BE2C (cell line): ENCODE data around the gene RASSF4.

Experiments
- DNase-seq: peaks from one replicate; pipeline ENCODE4 v3.0.0-alpha.2; 2020
- H3K27me3 ChIP-seq: fragments of 250-450 bp; sonication (Bioruptor Pico); 2 replicates; pipeline ENCODE4 v1.5.1; 2020; ENCODE audit warnings: mild to moderate bottlenecking
- H3K36me3 ChIP-seq: fragments of 250-450 bp; sonication (Bioruptor Pico); 2 replicates; pipeline ENCODE4 v1.5.1; 2020; ENCODE audit warnings: mild to moderate bottlenecking
- H3K4me1 ChIP-seq: fragments of 250-450 bp; sonication (Bioruptor Pico); 2 replicates; pipeline ENCODE4 v1.5.1; 2020
- H3K4me3 ChIP-seq: 2 replicates; pipeline ENCODE4 v1.5.1; 2011; ENCODE audit warnings: low read depth, low read length
- H3K9me3 ChIP-seq: fragments of 250-450 bp; sonication (Bioruptor Pico); 2 replicates; pipeline ENCODE4 v1.5.1; 2020
- TF ChIP-seq, protein P1 (sequence below): IDR thresholded peaks from 2 replicates; pipeline ENCODE4 v1.5.1; 2012; ENCODE audit warnings: mild to moderate bottlenecking, low read depth, low read length

RASSF4 gene

DNA sequence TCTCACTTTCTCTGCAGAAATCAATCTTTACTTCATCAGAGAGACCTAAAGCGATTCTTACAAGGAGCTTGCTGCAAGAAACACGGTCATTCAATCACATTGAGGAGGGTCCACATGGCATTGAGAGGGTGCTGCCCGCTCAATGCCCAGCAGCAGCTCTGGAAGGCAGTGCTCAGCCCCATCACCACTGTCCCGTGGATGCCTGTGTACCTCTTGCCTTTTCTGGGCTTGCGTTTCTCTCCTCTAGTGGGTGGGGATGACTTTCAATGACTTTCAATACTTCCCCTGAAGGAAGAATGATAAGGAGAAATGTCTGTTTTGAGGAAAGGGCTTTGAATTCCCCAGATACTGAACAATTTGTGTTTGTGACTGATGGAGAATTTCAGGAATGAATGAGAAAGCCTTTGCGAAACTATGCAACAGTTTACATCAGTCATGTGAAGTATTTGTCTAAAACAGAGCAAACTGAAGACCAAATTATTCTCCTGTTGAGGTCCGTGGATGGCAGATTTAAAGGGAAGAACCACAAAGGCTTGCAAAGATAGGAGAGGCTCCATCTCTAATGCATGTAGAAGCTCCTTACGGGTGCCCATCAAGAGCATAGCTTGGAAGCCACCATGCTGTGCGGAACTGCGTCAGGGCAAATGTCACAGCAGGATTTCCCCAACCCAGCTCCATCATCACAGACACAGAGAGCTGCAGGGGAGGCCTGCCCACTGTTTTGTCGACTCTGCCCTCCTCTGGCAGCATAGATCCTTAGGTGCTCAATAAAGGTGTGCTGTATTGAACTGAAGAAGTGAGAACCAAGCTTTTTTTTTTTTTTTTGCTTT is 34.5 kb downstream of the RASSF4 start:
- Histone ChIP-seq H3K9me3 (no peaks in the 10 kb centered on the region), H3K4me3 (no peak overlapping the region), H3K4me1 (no peaks in the 10 kb centered on the region), H3K27me3 (no peaks in the 10 kb centered on the region), H3K36me3 (no peaks in the 10 kb centered on the region)
- TF ChIP-seq, protein P1, sequence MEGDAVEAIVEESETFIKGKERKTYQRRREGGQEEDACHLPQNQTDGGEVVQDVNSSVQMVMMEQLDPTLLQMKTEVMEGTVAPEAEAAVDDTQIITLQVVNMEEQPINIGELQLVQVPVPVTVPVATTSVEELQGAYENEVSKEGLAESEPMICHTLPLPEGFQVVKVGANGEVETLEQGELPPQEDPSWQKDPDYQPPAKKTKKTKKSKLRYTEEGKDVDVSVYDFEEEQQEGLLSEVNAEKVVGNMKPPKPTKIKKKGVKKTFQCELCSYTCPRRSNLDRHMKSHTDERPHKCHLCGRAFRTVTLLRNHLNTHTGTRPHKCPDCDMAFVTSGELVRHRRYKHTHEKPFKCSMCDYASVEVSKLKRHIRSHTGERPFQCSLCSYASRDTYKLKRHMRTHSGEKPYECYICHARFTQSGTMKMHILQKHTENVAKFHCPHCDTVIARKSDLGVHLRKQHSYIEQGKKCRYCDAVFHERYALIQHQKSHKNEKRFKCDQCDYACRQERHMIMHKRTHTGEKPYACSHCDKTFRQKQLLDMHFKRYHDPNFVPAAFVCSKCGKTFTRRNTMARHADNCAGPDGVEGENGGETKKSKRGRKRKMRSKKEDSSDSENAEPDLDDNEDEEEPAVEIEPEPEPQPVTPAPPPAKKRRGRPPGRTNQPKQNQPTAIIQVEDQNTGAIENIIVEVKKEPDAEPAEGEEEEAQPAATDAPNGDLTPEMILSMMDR: no peak
- no peak for DNase-seq

DNA sequence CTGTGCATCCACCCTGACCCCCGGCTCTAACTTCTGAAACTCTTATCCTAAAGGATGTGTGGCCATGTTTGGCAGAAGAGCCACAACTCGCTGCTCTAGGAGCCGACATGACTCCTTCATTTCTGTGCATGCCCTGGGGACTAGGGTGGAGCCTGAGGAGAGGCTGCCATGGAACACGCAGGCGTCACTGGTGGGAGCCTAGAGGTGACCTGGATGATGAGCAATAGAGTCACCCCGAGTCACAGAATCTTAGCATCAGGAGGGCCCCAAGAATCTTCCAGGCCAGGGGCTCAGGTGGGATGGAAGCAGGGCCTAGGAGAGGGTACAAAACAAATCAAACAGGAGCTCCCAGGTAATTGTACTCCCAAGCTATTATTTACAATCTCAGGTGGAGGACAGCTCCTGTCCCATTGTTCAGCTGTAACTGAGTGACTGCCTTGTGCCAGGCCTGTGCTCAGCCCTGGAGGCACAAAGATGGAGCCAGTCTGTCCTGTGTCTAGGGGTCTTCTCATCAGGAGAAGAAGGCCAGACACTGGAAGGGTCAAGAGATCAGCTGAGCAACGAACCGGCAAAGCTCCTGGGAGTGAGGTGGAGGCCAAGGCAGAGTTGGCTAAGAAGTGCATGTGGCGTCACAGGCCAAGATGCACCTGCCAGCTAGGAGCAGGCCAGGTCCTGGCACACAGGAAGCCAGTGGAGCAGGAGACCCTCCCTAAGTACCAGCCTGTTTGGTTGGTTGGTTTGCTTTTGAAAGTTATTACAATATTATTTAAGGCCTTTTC is 35.3 kb downstream of the RASSF4 start:
- no peak for DNase-seq
- Histone ChIP-seq H3K27me3 (no peaks in the 10 kb centered on the region), H3K4me1 (no peaks in the 10 kb centered on the region), H3K4me3 (no peak overlapping the region), H3K36me3 (no peaks in the 10 kb centered on the region), H3K9me3 (no peaks in the 10 kb centered on the region)
- TF ChIP-seq, protein P1: no peak

DNA sequence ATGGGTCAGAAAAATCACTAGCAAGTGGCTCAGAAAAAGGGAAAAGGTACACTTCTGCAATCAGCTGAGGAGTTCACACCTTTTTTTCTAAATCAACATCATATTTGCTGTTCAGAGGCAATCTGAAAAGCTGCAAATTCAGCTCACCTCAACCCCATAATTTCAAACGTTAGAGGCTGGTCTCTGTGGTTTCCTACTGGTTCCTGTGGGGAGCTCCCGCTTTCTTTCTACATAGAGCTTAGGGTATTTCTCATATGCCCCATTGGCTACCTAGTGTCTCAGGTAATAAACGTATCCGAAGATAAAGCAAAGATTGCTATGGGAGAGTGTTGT is 35.9 kb downstream of the RASSF4 start:
- Histone ChIP-seq H3K36me3 (no peaks in the 10 kb centered on the region), H3K9me3 (no peaks in the 10 kb centered on the region; the same call in 1 of the 2 replicates), H3K4me1 (peaks cover 3% of the 10 kb centered on the region; the same call in 1 of the 2 replicates), H3K4me3 (no peak overlapping the region), H3K27me3 (no peaks in the 10 kb centered on the region)
- TF ChIP-seq, protein P1: no peak
- no peak for DNase-seq

DNA sequence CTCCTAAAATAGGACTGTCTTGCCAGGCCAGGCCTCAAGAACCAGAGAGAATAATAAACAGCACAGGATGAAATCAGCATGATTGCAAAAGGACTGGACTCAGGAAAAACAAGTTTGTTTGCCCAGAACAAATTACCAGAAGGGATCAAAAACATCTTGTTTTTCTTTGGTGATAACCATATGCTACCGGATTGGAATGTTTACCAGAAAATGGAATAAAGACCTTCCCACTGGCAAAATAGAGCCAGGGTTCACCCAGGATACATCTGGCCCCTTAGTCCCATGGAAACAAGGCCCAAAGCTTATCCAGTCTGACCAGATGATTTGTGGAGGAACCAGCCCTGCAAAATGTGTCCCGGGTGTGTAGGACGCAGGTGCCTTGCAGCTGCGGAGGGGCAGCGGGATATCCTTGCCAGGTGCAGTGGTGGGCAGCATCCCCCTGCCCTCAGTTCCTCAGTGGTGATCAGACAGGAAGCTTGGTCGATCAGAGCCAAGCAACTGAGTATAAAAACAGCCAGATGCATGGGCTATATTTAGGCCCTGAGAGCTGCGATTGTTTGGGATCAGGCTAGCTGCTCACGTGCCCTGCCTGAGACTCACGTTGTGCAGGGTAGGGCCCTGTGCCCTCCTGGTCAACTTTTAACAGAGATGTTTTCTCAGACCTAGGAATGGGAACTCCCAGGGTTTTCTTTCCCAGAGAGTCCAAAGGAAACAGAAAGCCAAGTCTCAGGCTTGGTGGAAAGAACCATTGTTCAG is 36.5 kb downstream of the RASSF4 start:
- H3K36me3 ChIP-seq: no peaks in the 10 kb centered on the region
- DNase-seq: no peak
- H3K27me3 ChIP-seq: no peaks in the 10 kb centered on the region
- peaks cover 3% of the 10 kb centered on the region; the same call in 1 of the 2 replicates for H3K4me1 ChIP-seq
- TF ChIP-seq, protein P1: no peak
- no peak overlapping the region for H3K4me3 ChIP-seq
- H3K9me3 ChIP-seq: no peaks in the 10 kb centered on the region; the same call in 1 of the 2 replicates

DNA sequence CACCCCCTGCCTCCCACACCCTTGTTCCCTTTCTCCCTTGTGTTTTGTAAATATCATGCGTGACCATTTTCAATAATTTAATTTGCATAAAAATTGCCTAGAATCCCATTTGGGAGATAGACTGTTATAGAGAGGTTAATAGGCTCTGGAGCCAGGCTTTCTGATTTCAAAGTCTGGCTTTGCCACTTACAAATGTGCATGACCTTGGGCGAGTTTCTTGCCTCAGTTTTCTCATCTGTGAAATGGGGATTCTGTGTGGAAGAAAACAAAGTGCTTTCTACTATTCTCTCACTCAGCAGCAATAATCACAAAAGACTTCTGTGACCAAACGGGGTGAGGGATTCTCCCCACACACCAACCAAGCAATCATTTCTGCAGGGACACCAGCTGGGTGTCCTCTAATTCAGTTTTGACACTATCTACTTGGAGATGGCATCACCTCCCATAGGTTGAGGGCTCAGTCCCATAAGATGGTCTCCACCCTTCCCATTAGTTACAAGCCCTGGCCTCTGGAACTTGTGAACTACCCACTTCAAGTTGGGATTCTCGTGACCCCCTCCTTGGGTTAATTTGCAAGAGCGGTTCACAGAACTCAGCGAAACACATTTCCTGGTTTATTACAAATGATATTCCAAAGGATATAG is 37.6 kb downstream of the RASSF4 start:
- TF ChIP-seq, protein P1: no peak
- peaks cover 3% of the 10 kb centered on the region; the same call in 1 of the 2 replicates for H3K4me1 ChIP-seq
- no peaks in the 10 kb centered on the region; the same call in 1 of the 2 replicates for H3K9me3 ChIP-seq

More for the DNA sequence above, 37.6 kb downstream of the RASSF4 start:
- DNase-seq: no peak
- Histone ChIP-seq H3K27me3 (no peaks in the 10 kb centered on the region), H3K36me3 (no peaks in the 10 kb centered on the region), H3K4me3 (no peak overlapping the region)
